Measurements from ENCODE around the gene RAPSN.

The RAPSN gene

DNA sequence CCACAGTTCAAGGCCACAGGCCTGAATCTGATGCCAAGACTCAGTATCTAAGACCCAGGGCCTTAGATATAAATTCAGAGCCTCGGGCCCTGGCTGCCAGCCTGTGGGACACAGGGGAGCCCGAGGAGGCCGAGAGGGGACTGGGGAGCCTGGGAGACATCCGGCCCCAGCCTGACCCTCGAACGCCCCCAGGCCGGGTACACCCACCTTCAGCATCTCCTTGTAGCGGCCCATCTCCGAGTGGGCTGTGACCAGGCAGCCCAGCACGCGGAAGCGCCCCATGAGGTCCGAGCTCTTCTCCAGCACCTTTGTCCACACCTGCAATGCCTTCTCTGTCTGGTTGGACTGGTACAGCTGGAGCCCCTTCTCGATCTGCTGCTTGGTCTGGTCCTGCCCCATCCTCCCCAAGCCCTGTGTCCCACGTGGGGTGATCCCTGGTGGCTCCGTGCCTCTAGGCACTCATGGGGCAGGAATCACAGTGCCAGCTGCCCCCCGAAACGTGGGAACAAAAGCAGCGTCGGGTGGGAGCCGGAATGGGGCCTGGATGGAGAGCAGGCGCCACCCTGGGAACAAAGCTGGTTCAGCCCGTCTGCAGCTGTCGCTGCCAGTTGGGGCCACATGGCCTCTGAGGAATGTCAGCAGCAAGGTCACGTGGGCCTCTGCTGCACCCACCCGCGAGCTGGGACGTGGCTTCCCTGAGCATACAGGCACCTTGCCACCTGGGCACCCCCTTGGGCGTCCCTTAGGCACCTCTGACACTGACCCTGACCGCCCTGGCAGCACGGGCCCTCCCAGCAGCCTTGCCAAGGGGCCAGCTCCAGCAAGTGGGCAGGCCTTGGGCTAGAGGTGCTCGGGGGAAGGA lies at the start of gene RAPSN:
Gene RAPSN, minus strand, starts transcription at position 571 of the 862 bp plus-strand sequence. Its CDS starts 172 bp downstream, at position 399.
- FAIRE-seq (no peak), DNase-seq (ENCODE audit: low spot score) (no peak)

DNA sequence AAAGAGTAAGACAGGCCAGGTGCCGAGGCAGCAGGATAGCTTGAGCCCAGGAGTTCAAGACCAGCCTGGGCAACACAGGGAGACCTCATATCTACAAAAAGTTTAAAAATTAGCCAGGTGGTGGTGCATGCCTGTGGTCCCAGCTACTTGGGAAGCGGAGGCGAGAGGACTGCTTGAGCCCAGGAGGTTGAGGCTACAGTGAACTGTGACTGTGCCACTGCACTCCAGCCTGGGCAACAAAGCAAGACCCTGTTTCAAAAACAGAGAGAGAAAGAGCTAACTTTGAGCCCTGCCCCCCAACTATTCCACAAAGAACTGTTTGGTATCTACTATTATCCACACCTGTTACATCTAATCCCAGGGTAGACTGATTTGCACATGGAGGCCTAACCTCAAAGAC lies 49.2 kb upstream of the RAPSN start:
- FAIRE-seq = no peak
- no peak for DNase-seq (ENCODE audit: low spot score)

DNA sequence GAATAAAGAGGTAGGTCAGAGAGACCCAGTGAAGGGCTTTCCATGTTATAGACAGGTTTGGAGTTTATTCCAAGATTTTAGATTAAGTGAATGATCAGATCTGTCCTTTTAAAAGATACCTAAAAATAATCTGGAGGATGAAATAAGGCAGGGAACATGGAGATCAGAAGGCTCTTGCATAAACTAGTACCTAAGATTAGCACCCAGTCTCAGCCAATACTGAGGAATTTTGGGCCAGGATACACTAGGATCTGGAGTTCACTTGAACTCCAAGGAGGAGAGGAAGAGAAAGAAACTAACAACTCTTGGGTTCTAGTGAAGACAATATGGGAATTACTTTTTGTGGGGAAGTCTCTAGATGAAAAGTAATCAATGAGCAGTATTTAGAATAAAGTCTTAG lies 47.9 kb upstream of the RAPSN start:
- no peak for DNase-seq (ENCODE audit: low spot score)
- FAIRE-seq = no peak

DNA sequence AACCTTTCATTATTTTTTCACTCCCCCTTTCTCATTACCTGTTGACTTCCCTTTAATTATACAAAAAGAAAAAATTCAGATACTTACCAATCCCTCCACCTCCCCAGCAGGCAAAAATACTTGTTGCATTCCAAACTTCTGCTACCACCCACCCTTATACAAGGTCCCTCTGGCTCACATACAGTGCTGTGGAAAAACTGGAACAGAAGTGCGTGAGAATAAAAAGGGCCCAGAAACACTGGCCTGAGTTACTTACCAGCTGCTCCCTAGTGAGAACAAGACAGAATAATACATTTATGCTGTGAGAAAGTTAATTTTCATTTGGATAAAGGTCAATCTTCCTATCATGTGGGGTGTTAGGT lies 46.9 kb upstream of the RAPSN start:
- no peak for FAIRE-seq
- no peak for DNase-seq (ENCODE audit: low spot score)

DNA sequence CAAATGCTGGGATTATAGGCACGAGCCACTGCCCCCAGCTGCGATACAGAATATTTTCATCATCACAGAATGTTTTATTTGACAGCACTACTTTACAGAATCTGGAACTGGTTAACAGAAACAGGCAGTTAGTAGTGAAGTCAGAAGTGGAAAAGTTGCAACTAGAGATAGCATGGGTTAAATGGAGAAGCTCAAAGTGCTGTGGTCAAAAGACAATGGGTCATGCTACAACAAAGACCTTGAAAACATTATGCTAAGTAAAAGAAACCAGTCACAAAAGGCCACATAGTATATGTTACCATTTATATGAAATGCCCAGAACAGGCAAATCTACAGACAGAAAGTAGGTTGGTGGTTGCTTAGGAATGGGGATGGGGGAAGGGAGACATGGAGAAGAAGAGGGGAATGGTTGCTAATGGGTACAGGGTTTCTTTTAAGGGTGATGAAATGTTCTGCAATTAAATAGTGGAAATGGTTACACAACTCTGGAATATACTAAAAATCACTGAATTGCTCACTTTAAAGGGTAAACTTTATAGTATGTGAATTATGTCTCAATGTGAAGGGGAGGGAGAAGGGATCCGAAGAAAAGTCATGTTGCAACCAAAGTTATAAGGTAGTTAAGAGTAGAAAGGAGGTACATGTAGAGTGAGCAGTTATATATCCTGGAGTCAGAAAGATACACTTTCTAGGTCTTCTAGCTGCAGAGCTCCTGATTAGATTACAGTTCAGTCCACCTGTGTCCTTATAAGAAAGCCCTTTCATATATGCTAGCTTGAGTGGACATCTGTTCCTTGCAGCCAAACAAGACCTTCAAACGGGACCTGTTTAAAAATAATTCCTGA lies 46.3 kb upstream of the RAPSN start:
- FAIRE-seq (no peak), DNase-seq (ENCODE audit: low spot score) (no peak)

DNA sequence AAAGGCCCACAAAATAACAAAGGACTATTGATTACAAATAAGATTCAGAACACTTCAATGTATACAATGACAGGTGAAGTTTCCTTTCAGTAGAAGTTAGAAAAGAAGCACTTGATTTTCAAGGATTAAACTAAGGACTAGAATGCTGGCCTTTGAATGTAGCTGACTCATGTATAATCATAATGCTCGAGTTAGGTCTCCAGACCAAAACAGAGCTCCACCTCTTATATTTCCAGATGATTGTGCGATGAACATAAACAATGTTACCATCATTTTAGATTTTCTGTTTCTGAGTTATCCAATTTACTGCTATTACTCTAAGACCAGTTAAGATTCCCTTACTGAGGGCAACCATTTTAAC lies 40.4 kb upstream of the RAPSN start:
- DNase-seq (ENCODE audit: low spot score) = no peak
- FAIRE-seq = no peak

DNA sequence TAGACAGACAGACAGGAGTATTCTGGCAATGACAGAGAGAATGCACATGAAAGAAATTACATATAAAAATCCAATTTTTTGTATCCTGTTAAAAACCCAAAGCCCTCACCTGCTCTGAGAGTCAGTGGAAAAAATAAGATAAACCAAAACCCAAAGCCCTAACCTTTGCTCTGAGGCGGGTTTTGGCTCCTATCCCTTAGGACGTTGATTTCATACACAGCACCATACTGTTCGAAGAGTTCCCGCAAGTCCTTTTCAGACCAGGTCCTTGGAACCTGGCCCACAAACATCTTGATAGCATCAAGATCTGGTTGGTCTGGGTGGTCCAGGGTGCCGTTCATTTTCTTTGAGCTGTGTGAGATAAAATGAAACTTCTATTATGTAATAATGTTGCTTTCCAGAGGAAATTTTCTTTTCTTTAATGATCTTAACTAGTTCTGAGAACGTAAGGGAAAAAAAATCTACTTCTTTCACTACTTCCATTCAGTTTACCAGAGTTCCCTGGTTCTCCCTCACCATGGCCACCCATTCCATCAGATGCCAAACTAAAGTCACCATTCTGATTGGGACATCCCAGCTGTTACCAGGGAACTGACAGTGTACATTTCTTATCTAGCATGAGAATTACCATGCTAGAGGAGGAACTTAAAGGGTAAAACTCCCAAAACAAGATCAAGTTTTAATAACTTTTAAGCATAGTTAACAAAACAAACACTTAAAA lies 39.9 kb upstream of the RAPSN start:
- no peak for FAIRE-seq
- no peak for DNase-seq (ENCODE audit: low spot score)

DNA sequence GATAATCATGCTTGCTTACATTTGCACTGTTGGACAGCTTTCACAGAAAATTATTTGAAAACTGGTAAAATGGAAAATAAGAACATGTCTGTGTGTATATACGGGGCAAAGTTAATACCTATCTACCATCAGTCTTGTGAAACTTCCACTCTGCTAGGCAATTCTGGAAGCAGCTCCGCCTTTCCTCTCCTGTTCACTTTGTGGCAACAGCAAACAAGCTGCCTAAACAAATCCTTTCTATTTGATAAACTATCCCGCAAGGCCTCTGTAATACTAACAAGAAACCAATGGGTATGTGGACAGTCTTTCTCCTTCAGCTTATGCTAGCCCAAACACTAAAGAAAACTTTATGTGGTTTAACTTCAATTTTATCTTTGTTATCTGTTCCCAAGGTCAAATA lies 39.2 kb upstream of the RAPSN start:
- FAIRE-seq = no peak
- DNase-seq (ENCODE audit: low spot score) = no peak

DNA sequence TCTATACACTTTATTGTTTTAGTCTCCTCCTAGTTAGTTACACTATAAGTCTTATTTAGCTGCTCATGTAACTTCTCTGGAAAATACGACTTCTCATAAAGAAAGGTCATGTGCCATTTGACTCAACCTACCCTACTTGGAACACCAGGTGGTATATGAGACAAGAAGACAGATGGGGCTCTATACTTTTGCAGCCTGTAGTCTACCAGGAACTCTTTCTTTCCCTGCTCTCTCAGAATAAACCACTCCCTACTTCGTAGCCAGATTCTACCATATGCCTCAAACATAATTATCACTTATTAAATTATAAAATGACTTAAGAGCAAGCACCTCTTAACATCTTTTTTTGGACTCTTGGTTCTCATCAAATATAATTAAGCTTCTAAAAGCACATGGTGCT lies 38.5 kb upstream of the RAPSN start:
- DNase-seq (ENCODE audit: low spot score) (no peak), FAIRE-seq (no peak)

DNA sequence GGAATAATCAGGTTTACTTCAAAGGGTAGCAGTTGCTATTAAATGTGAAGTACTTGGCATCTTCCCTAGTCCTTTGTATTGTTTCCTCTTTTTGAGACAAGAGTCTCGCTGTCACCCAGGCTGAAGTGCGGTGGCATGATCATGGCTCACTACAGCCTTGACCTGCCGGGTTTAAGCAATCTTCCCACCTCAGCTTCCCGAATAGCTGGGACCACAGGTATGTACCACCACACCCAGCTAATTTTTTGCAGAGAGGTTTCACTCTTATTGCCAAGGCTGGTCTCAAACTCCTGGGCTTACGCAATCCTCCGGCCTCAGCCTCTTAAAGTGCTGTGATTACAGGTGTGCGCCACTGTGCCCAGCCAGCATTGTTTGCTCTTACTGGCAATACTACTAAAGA lies 36.2 kb upstream of the RAPSN start:
- FAIRE-seq (no peak), DNase-seq (ENCODE audit: low spot score) (no peak)

DNA sequence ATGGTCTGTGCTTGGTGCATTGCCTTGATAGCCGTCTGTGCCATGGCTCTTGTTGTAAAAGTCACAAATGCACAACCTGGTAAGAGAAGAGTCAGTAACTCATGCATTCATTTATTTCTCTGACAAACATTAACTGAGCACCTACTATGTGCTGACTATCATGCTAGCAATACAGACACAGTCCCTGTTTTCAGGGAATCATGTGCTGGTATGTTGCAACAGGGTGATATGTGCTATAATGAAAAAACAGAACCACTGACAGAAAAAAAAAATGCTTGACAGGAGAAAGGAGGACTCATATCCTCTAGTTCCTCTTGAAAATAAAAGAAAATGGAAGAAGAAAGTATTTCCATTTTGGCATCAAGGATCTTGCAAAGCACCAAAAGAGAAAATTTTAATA lies 34.5 kb upstream of the RAPSN start:
- DNase-seq (ENCODE audit: low spot score) (no peak), FAIRE-seq (peak; percentile 71)

DNA sequence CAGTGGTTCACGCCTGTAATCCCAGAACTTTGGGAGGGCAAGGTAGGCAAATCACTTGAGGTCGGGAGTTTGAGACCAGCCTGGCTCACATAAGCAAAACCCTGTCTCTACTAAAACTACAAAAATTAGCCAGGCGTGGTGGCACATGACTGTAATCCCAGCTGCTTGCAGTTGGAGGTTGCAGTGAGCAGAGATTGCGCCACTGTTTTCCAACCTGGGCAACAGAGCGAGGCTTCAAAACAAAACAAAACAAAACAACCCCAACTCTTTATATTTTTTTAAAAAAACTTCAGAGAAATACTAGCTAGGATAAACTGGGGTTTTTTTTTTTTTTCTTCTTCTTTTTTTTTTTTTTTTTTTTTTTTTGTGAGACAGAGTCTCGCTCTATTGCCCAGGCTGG lies 31.8 kb upstream of the RAPSN start:
- FAIRE-seq (no peak), DNase-seq (ENCODE audit: low spot score) (no peak)

DNA sequence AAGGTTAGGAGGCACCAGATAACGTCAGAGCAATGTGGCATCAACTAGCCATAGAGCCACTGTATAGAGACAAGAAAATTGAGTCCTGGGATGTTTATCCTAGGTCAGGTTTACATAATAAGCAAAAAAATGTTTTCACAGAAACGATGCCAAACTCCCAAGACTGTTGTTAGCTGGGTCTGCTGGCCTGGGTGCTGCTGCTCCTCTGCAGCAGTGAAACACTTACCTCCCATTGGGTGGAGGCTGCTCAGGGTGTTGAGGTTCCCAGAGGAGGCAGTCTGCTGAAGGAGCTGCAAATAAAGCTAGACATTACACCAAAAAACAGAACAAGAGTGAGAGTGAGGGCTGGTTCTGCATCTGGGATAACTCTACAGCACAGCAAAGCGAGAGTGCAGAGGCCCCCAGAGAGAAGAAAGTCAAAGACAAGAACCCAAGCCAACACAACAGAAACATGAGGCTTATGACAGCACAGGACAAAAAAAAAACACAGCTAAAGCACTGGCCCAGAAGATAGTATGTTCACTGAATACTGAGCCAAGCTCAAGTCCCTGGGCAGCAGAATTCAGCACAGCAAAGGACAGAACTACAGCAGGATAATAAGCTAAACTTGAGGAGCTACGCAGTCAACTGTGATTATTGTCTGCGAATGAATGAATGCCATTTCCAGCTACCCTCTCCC lies 29.9 kb upstream of the RAPSN start:
- no peak for DNase-seq (ENCODE audit: low spot score)
- FAIRE-seq = no peak

DNA sequence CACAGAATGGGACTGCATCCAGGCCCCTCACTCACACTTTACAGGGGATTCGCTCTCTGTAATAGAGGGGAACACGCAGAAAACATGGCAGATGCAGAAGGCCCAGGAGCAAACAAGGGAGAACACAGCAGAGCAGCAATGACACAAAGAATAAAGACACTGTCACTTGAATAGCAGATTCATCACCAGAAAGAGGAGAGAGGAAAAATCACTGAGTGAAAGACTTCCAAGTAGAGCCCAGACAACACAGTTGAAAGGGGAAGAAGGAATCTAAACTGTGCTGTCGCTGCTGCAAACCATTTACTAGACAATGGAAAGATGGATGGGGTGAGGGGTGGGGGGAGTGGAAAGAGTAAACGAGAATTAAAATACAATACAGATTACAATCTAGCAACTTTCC lies 28.8 kb upstream of the RAPSN start:
- DNase-seq (ENCODE audit: low spot score) (no peak), FAIRE-seq (no peak)

DNA sequence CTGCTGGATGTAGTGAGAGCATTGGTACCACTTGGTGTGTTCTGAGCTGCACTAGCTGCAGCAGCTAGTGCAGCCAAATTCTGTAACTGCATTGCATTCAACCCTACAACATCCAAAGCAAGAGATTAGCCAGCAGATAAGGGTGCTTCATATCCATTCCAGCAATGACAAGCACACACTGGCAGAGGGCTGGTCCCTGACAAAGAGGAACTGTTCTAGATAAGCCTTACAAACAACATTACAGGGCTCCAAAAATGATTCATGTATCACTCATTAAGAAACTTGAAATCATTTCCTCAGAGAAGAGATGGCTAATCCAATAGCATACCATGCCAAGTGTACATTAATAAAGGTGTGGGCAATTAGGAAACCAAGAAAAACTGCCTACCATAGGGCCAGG lies 28.4 kb upstream of the RAPSN start:
- DNase-seq (ENCODE audit: low spot score) = no peak
- FAIRE-seq = no peak

DNA sequence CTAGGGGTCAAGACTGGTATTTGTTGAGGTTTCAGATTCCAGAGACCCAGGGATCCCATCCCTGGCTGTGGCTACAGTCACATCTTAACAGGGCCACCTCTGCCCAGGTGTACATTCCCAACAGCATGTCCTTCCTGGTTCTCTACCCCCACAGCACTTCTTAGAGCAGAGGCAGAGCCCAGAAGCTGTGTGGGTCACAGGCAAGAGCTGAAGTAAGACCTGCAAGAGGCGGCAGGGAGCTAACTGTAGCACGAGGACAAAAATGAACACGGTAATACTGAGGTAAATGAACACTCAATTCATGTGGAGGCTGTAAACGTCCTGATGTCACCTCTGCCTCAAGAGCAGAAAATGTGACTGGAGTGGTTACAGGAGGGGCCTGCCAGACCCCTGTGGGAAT lies 21.7 kb upstream of the RAPSN start:
- DNase-seq (ENCODE audit: low spot score) (no peak), FAIRE-seq (no peak)

DNA sequence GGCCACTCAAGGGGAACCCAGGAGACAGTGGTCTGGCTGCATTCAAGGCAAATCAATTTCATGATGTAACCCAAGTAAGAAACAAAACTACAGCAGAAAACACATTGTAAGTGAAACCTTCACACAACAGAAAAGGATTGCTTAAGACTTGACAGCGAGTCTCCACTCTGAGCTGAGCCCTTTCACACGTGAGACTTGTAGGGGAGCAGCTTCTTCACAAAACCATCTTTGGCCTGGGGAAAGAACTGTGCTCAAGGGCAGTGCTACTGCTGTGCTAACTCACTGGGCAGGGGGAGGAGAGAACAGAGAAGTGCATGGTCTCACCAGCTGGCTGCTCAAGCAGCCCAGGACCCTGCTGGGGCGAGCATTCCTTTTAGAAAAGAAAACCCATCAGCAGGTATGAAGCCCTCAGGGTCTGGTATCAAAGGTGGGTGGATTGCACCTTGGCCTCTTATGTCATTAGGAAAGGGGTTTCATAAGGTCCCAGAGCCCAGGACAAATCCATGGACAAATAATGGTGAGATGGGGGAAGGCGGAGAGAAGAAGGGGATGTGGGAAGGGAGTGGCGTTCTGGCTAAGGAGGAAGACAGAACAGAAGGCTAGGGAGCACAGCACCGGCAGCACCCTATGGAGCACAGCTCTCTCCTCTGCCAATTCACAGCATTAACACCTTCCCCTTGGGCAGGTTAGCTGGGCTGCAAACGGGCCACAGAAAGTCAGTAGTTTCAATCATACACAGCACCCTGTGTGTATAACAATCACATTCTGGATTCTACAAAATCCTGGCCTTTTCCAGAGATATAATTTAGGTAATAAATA lies 20.6 kb upstream of the RAPSN start:
- no peak for FAIRE-seq
- no peak for DNase-seq (ENCODE audit: low spot score)

DNA sequence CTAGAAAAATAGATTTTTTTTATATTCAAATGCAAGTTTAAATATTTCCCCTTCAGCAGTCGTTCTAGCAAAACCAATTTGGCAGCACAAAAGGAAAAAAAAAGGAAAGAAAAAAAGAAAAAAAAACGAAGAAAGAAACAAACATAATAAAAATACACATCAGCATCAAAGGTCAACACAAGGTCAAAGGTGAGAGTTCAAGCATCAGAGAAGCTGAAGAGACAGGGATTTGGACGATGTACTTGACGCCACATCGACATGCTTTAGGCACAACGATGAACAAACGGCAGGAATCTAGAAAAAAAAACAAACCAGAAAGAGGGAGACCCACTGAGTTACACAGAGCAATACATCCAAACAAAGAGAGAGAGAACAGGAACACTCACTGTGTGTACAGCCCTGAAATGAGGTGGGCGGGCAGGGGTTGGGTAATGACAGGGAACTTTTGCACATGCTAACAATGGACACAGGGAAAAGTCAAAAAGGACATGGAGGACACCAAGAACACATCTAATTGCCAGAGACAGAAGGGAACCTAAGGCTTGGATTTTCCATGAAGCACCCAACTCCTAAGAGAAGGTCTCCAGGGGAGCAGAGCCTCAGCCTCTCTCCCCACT lies 19.8 kb upstream of the RAPSN start:
- no peak for DNase-seq (ENCODE audit: low spot score)
- FAIRE-seq = no peak

DNA sequence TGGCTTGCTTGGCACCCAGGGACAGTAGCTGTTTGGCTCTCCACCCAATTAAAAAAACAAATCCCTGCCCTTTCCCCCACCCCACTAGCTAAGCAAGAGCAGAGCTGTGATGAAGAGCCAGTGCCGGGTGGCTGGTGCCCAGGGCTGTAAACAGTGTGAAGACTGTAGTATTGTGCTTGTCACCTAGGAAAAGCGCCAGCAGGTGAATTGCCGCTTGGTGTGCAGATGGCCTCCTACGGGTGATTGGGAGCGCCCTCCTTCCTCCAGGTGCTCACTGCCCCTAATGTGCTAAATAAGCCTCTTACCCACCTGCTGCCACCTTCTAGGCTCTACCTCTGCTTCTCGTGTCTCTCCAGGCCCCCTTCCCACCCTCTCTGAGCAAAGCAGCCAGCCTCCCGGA lies 18.4 kb upstream of the RAPSN start:
- FAIRE-seq (no peak), DNase-seq (ENCODE audit: low spot score) (no peak)

DNA sequence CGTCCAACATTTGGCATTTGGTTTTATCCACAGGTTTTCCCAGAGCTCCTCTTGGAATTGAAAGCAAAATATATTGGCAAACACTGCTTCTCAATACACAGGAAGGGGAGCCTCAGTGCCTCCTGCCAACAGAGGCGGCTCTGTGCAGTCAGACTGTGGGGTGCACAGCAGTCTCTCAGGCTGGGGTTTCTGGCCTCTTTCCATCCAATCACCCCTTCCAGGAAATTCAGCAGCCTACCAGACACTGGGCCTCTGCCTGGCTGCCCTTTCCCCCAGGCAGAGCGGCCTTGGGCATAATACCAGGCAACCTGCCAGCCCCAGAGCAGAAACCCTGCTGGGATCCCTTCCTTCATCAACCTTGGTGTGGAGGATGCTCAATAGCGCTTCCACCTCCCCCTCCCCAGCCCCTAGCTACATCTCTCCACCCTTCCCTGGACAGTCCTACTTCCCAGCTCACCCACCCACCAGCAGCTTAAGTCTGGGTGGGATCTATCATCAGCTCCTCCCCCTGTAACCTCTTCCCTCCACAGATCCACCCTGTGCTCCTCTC lies 17.8 kb upstream of the RAPSN start:
- DNase-seq (ENCODE audit: low spot score) = no peak
- FAIRE-seq = no peak
